Fibroblast of villous mesenchyme (primary cell): ENCODE data around the gene MICU1. TPM values are rescaled to one million over a fixed set of nuclear protein-coding genes. Genes with fewer than 3 reads are reported as not detected.

ENCODE experiments used
- DNase-seq: peaks from one replicate; pipeline ENCODE4 v3.0.0-alpha.2; 2010; ENCODE audit warnings: low read depth
- H3K4me3 ChIP-seq: 2 replicates; pipeline ENCODE4 v1.5.1; 2011; ENCODE audit warnings: low read depth, mild to moderate bottlenecking, low read length
- CTCF ChIP-seq: IDR thresholded peaks from 2 replicates; pipeline ENCODE4 v1.5.1; 2012; ENCODE audit warnings: low read depth, mild to moderate bottlenecking, low read length; ENCODE audit not compliant: insufficient read depth
- total RNA-seq: library from RNA; depleted of rRNA; stranded (reverse); fragments of >200 nt; gene quantifications from 2 replicates; pipeline ENCODE4 v1.2.3, GENCODE V29; 2012

MICU1 gene
- total RNA-seq, 1 donor = 44.0 TPM

GRCh38 chr10:72505435-72505834, 120.4 kb downstream of the MICU1 start:
- TF ChIP-seq CTCF = no peak
- no peak overlapping the region for H3K4me3 ChIP-seq
- no peak for DNase-seq

DNA sequence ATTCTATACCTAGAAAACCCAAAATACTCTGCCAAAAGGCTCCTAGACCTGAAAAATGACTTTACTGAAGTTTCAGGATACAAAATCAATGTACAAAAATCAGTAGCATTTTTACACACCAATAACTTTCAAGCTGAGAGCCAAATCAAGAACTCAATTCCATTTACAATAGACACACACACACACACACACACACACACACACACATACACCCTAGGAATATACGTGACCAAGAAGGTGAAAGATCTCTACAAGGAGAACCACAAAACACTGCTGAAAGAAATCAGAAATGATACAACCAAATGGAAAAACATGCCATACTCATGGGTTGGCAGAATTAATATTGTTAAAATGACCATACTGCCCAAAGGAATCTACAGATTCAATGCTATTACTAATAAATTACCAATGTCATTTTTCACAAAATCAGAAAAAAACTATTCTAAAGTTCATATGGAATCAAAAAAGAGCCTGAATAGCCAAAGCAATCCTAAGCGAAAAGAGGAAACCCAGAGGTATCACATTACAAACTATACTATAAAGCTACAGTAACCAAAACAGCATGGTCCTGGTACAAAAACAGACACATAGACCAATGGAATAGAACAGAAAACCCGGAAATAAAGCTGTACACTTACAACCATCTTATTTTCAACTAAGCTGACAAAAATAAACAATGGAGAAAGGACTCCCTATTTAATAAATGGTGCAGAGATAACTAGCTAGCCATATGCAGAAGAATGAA, 122.0 kb downstream of the MICU1 start:
- no peak for TF ChIP-seq CTCF
- no peak for DNase-seq
- H3K4me3 ChIP-seq = no peak overlapping the region

DNA sequence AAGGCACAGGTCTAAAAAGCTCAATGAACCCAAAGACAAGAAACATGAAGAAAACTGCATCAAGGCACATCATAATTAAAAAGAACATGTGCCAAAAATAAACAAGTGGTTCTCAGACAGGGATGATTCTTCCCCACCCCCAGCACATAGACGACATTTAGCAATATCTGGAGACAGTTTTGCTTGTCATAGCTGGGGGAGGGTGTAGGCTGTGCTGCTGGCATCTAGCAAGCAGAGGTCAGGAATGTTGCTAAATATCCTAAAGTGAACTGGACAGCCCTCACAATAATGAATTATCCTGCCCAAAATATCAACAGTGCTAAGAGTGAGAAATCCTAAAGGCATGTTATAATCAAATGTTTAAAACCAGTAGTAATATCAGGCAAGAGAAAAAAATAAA, 122.6 kb downstream of the MICU1 start:
- peak; percentile 76 for DNase-seq
- no peak overlapping the region for H3K4me3 ChIP-seq
- TF ChIP-seq CTCF = no peak

DNA sequence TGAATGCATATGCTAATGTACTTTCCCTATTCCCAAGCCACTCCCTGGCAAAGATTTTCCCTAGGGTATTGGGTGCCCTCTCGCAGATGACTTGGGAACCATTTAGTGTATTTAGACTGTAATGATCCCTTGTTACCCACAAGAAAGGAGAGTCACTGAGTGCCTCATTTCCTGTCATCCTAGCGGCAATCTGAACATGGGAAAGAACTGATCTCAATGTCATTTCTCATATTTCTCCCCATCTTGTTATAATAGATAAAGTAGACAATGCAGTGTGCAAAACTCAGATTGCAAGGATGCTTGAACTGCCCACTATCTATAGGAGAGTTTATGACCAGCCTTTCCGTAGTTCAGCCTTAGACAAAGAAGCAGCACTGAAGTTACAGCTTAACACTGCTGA, 123.3 kb downstream of the MICU1 start:
- DNase-seq = no peak
- H3K4me3 ChIP-seq = no peak overlapping the region
- TF ChIP-seq CTCF = no peak

GRCh38 chr10:72499701-72500100, 126.2 kb downstream of the MICU1 start:
- no peak overlapping the region for H3K4me3 ChIP-seq
- TF ChIP-seq CTCF = no peak
- no peak for DNase-seq

- TF ChIP-seq CTCF = no peak
- DNase-seq = peak; percentile 16
Observed at GRCh38 chr10:72490951-72491350, 134.9 kb downstream of the MICU1 start.

GRCh38 chr10:72487521-72487920, 138.4 kb downstream of the MICU1 start:
- TF ChIP-seq CTCF = no peak
- DNase-seq = no peak
- H3K4me3 ChIP-seq = no peak overlapping the region

More at GRCh38 chr10:72490951-72491350, 134.9 kb downstream of the MICU1 start:
- no peak overlapping the region for H3K4me3 ChIP-seq
